WERI-Rb-1 (cell line): Measurements from ENCODE around the gene EHF.

Experiments
- DNase-seq: peaks from one replicate; pipeline ENCODE4 v3.0.0-alpha.2; 2020
- H3K27ac ChIP-seq: fragments of 250-450 bp; sonication (Bioruptor Pico); 2 replicates; pipeline ENCODE4 v1.5.1; 2020; ENCODE audit warnings: mild to moderate bottlenecking, moderate library complexity
- H3K27me3 ChIP-seq: fragments of 250-450 bp; sonication (Bioruptor Pico); 2 replicates; pipeline ENCODE4 v1.5.1; 2021; ENCODE audit warnings: mild to moderate bottlenecking, low read depth, moderate library complexity; ENCODE audit not compliant: insufficient read depth, severe bottlenecking
- H3K36me3 ChIP-seq: fragments of 250-450 bp; sonication (Bioruptor Pico); 2 replicates; pipeline ENCODE4 v1.5.1; 2020; ENCODE audit warnings: mild to moderate bottlenecking, moderate library complexity
- H3K4me3 ChIP-seq: 2 replicates; pipeline ENCODE4 v1.5.1; 2011; ENCODE audit warnings: low read depth, mild to moderate bottlenecking, control low read depth, low read length
- H3K9me3 ChIP-seq: fragments of 250-450 bp; sonication (Bioruptor Pico); 2 replicates; pipeline ENCODE4 v1.5.1; 2021; ENCODE audit warnings: mild to moderate bottlenecking, moderate library complexity; ENCODE audit not compliant: severe bottlenecking
- TF ChIP-seq, protein P1 (sequence below): IDR thresholded peaks from 2 replicates; pipeline ENCODE4 v1.5.1; 2011; ENCODE audit warnings: low read depth, mild to moderate bottlenecking, control low read depth, inconsistent platforms, low read length

The EHF gene

DNA sequence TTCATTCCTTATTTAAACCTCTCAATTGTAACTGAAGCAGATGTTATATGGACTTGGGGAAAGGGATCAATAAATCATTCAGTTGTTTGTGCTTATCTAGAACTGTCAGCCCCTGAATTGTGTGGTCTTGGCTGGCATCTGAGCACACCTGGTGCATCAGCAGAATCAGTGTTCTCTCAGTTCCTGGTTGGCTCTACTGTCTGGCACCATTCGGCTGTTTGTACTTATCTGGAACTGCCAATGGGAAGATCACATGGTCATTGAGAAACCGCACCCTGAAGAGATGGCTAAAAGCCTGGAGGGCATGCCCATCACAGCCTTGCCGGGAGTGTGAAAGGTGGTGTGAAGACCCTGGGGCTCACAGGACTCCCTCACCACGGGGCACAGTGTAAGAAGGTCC is 37.1 kb upstream of the EHF start:
- no peak for DNase-seq
- Histone ChIP-seq H3K27me3 (no peaks in the 10 kb centered on the region), H3K9me3 (no peaks in the 10 kb centered on the region), H3K4me3 (no peak overlapping the region), H3K27ac (no peak overlapping the region), H3K36me3 (no peaks in the 10 kb centered on the region)
- TF ChIP-seq, protein P1, sequence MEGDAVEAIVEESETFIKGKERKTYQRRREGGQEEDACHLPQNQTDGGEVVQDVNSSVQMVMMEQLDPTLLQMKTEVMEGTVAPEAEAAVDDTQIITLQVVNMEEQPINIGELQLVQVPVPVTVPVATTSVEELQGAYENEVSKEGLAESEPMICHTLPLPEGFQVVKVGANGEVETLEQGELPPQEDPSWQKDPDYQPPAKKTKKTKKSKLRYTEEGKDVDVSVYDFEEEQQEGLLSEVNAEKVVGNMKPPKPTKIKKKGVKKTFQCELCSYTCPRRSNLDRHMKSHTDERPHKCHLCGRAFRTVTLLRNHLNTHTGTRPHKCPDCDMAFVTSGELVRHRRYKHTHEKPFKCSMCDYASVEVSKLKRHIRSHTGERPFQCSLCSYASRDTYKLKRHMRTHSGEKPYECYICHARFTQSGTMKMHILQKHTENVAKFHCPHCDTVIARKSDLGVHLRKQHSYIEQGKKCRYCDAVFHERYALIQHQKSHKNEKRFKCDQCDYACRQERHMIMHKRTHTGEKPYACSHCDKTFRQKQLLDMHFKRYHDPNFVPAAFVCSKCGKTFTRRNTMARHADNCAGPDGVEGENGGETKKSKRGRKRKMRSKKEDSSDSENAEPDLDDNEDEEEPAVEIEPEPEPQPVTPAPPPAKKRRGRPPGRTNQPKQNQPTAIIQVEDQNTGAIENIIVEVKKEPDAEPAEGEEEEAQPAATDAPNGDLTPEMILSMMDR, result no peak

DNA sequence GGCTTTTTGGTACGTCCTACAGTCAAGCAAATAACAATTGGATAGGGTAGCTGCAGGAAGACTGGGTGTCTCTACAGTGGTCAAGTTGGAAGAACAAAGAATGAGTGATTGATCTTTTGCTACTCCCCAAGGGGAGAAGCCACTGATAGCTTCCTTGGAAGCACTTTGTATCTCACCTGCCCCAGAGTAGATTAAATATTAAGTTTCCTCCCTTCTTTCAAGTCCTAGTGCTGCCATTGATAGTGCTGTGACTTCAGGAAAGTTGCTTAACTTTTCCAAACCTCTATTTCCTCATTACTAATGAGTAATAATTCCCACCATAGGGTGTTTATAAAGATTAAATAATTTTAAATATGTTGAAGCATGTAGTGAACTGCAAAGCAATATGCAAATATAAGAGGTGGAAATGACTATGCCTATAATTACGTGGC is 35.6 kb upstream of the EHF start:
- Histone ChIP-seq H3K27me3 (no peaks in the 10 kb centered on the region), H3K9me3 (no peaks in the 10 kb centered on the region), H3K4me3 (no peak overlapping the region), H3K27ac (no peak overlapping the region), H3K36me3 (no peaks in the 10 kb centered on the region)
- TF ChIP-seq, protein P1, result no peak
- DNase-seq, result no peak

DNA sequence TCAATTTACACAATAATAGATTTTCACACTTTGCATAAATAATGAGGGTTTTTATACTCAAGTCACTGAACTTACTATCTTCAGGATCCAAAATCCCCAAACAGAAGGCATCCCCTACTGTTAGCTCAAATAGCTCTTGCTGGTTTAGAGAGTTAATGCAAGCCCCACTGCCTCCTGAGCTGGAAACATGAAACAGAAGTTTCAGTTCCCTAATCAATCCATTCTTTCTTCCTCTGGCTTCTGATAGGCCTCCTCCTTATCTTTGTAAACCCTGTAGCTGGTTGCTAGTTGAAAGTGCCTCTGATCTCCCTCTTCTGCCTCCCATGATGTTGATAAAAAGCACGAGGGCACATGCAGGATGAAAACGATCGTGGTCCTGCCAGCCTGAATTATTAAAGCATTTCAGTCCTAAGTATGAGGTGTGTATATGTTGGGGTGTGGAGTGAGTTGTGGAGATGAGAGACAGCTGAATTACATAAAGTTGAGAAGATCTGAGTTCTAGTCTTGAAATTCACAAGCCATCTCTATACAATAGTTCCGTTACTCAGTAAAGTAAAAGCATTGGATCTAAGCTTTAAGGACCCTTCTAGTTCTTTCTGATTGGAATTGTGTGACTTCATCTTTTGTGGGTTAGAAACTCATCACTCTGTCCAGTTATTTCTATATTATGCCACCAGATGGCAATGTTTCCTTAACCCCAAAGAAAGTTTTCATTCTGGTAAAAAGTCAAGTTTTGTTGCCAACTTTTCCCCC is 35.0 kb upstream of the EHF start:
- Histone ChIP-seq H3K27ac (no peak overlapping the region), H3K27me3 (no peaks in the 10 kb centered on the region), H3K9me3 (no peaks in the 10 kb centered on the region), H3K4me3 (no peak overlapping the region), H3K36me3 (no peaks in the 10 kb centered on the region)
- TF ChIP-seq, protein P1, result no peak
- no peak for DNase-seq

DNA sequence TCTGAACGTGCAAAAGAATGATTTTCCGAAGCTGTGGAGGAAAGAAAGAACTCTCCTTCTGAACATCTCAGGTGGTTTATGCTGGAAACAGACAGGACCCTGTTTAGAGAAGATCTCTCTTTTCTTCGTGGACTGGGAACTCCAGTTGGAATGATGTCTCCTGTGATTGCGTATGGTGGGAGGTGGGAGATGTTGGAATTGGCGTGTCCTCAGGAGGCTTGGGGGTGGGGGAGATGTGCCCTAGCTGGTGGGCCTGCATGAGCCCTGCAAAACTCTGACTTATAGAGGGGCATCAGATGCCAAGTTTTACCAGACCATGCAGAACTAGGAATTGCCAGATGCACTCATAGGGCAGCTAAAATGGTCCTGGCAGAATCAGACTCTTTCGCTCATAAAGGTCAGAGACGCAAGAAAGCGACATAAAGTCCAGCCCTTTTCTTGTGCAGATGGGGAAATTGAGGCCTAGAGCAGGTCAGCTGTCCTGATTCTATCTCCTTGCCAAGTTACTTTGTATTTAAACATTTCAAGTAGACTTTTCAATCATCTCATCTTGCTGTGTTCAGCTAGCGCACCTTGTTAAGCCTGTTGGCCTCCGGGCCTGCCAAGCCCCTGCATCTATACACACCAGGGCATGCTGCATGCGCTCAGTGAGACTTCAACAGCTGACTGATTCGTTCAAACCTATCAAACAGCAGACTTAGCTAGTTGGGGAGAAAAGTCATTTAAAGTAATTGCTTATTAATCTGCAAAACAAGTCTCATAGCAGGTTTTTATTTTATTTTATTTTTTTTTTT is 34.2 kb upstream of the EHF start:
- no peak overlapping the region for H3K27ac ChIP-seq

DNA sequence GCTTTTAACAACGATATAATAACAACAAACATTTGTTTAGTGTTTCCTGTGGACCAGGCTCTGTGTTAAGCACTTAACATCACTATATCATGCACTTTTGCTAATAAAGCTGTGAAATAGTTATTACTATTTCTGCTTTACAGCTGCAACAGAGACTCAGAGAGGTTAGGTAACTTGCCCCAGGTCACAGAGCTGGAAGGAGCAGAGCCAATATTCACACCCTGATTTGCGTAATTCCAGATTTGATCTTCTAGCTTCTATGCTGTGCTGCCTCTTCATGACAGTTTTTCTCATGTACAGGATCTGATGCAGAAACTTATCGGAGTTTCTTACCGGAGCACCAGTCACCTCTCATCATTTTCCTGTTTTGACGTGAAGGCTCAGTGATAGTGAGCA is 33.6 kb upstream of the EHF start:
- TF ChIP-seq, protein P1, result no peak
- no peak overlapping the region for H3K27ac ChIP-seq
- no peak for DNase-seq
- H3K36me3 ChIP-seq, result no peaks in the 10 kb centered on the region
- no peak overlapping the region for H3K4me3 ChIP-seq
- H3K9me3 ChIP-seq, result no peaks in the 10 kb centered on the region
- no peaks in the 10 kb centered on the region for H3K27me3 ChIP-seq

More for the DNA sequence above, 34.2 kb upstream of the EHF start:
- TF ChIP-seq, protein P1, result no peak
- no peak overlapping the region for H3K4me3 ChIP-seq
- no peaks in the 10 kb centered on the region for H3K36me3 ChIP-seq
- no peaks in the 10 kb centered on the region for H3K9me3 ChIP-seq
- no peak for DNase-seq
- H3K27me3 ChIP-seq, result no peaks in the 10 kb centered on the region
